OCI-LY1 (cell line): ENCODE measurements around the gene GULP1.

Experiments used
- EZH2 ChIP-seq: fragments of 200-600 bp; sonication (generic), shearing (Covaris generic); IDR thresholded peaks from 2 replicates; pipeline ENCODE4 v1.8.0; 2017; ENCODE audit warnings: borderline replicate concordance, mixed run types, mild to moderate bottlenecking, antibody characterized with exemption, low read length, moderate library complexity, mixed read lengths
- TF ChIP-seq, protein P1 (sequence below): fragments of 200-600 bp; sonication (generic), shearing (Covaris generic); IDR thresholded peaks from 2 replicates; pipeline ENCODE4 v1.5.1; 2017; ENCODE audit warnings: mild to moderate bottlenecking, antibody characterized with exemption, low read length, moderate library complexity, mixed read lengths

GRCh38 chr2:188473306-188473705 is 181.6 kb downstream of the GULP1 start:
- no peak for TF ChIP-seq EZH2
- TF ChIP-seq, protein P1, sequence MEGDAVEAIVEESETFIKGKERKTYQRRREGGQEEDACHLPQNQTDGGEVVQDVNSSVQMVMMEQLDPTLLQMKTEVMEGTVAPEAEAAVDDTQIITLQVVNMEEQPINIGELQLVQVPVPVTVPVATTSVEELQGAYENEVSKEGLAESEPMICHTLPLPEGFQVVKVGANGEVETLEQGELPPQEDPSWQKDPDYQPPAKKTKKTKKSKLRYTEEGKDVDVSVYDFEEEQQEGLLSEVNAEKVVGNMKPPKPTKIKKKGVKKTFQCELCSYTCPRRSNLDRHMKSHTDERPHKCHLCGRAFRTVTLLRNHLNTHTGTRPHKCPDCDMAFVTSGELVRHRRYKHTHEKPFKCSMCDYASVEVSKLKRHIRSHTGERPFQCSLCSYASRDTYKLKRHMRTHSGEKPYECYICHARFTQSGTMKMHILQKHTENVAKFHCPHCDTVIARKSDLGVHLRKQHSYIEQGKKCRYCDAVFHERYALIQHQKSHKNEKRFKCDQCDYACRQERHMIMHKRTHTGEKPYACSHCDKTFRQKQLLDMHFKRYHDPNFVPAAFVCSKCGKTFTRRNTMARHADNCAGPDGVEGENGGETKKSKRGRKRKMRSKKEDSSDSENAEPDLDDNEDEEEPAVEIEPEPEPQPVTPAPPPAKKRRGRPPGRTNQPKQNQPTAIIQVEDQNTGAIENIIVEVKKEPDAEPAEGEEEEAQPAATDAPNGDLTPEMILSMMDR, result no peak
